Measurements from ENCODE around the gene CCM2.
"Not testable (repeated sequence)": the region's sequence is repeated elsewhere in the genome, so short reads cannot be mapped to it uniquely, and the experiment has no call there.

The CCM2 gene

GRCh38 chr7:45007571-45008328 lies 7.7 kb downstream of the CCM2 start:
- DNase-seq = no peak

- DNase-seq = no peak
Observed at GRCh38 chr7:45013465-45013967, 13.5 kb downstream of the CCM2 start.

- DNase-seq = no peak
Observed at GRCh38 chr7:45015313-45015712, 15.3 kb downstream of the CCM2 start.

- DNase-seq = no peak
Observed at GRCh38 chr7:45017253-45017652, 17.3 kb downstream of the CCM2 start.

GRCh38 chr7:45020915-45021314 lies 20.9 kb downstream of the CCM2 start:
- no peak for DNase-seq

GRCh38 chr7:45021604-45022296 lies 21.7 kb downstream of the CCM2 start:
- DNase-seq = peak; percentile 2

- no peak for DNase-seq
Observed at GRCh38 chr7:45024126-45024744, 24.2 kb downstream of the CCM2 start.

GRCh38 chr7:45025473-45025872 lies 25.5 kb downstream of the CCM2 start:
- not testable (repeated sequence) for DNase-seq

- no peak for DNase-seq
Observed at GRCh38 chr7:45026013-45026412, 26.0 kb downstream of the CCM2 start.

GRCh38 chr7:45026984-45027773 lies 27.2 kb downstream of the CCM2 start:
- DNase-seq = peak; percentile 77

GRCh38 chr7:45027774-45028114 lies 27.7 kb downstream of the CCM2 start:
- DNase-seq = no peak

- no peak for DNase-seq
Observed at GRCh38 chr7:45028138-45028919, 28.3 kb downstream of the CCM2 start.

GRCh38 chr7:45028920-45029344 lies 28.9 kb downstream of the CCM2 start:
- no peak for DNase-seq

GRCh38 chr7:45031829-45032228 lies 31.8 kb downstream of the CCM2 start:
- DNase-seq = no peak

- DNase-seq = no peak
Observed at GRCh38 chr7:45032421-45032820, 32.4 kb downstream of the CCM2 start.

- DNase-seq = no peak
Observed at GRCh38 chr7:45033261-45033930, 33.4 kb downstream of the CCM2 start.

GRCh38 chr7:45033931-45034290 lies 33.9 kb downstream of the CCM2 start:
- DNase-seq = no peak

GRCh38 chr7:45034710-45035109 lies 34.7 kb downstream of the CCM2 start:
- not testable (repeated sequence) for DNase-seq

- no peak for DNase-seq
Observed at GRCh38 chr7:45035371-45035770, 35.4 kb downstream of the CCM2 start.

- DNase-seq = no peak
Observed at GRCh38 chr7:45035893-45036292, 35.9 kb downstream of the CCM2 start.

GRCh38 chr7:45036317-45036716 lies 36.3 kb downstream of the CCM2 start:
- DNase-seq = no peak

- no peak for DNase-seq
Observed at GRCh38 chr7:45036796-45037195, 36.8 kb downstream of the CCM2 start.
